Naive thymus-derived CD4-positive, alpha-beta T cell (primary cell): ENCODE results near the gene ZMYND8. TPM values are rescaled to one million over a fixed set of nuclear protein-coding genes. Genes with fewer than 3 reads are reported as not detected.
A peak's percentile ranks its signal among the peaks of the same experiment; 100 is the strongest.

Source experiments
- ATAC-seq: fragments of 150-1000 bp; cut with Tn5 transposase; 2 replicates; pipeline ENCODE4 v1.10.0; 2021; ENCODE audit warnings: mild to moderate bottlenecking, moderate library complexity
- CTCF ChIA-PET: fragments of 350-600 bp; sonication (Branson Sonifier 250); formaldehyde crosslinking; loops from one replicate; lab custom pipeline; 2021; ENCODE audit warnings: antibody characterized with exemption; lab: Charles Lee
- POLR2A ChIA-PET: fragments of 350-600 bp; sonication (Branson Sonifier 250); formaldehyde crosslinking; loops from one replicate; lab custom pipeline; 2021; ENCODE audit warnings: antibody characterized with exemption, inconsistent platforms; lab: Charles Lee
- DNase-seq, 9 donors: peaks; one replicate each; pipeline versions ENCODE4 v3.0.0 to v3.0.0-alpha.2; 2020 to 2022; ENCODE audit warnings: mixed read lengths in 1 of 9
- H3K27ac ChIP-seq: one replicate; pipeline ENCODE4 v1.7.0; 2013; ENCODE audit warnings: mild to moderate bottlenecking, low read depth, low read length, moderate library complexity
- H3K27me3 ChIP-seq, 2 donors: one replicate each; pipeline ENCODE4 v1.7.0; 2013; ENCODE audit warnings: low read length in 2 of 2, mild to moderate bottlenecking in 2 of 2, moderate library complexity in 2 of 2; ENCODE audit not compliant: control insufficient read depth in 2 of 2, insufficient read depth in 2 of 2
- H3K36me3 ChIP-seq, 3 experiments: 1 replicate in 2 of 3; 2 replicates in 1 of 3; pipeline ENCODE4 v1.7.0; 2013; ENCODE audit warnings: low read length in 3 of 3, mild to moderate bottlenecking in 3 of 3, moderate library complexity in 1 of 3; ENCODE audit not compliant: insufficient read depth in 3 of 3, control insufficient read depth in 2 of 3
- H3K4me1 ChIP-seq, 2 donors: one replicate each; pipeline ENCODE4 v1.7.0; 2013; ENCODE audit warnings: low read length in 2 of 2, mild to moderate bottlenecking in 2 of 2, moderate library complexity in 1 of 2; ENCODE audit not compliant: control insufficient read depth in 2 of 2, insufficient read depth in 2 of 2
- H3K4me3 ChIP-seq: 2 replicates; pipeline ENCODE4 v1.7.0; 2013; ENCODE audit warnings: mild to moderate bottlenecking, low read length
- H3K9me3 ChIP-seq, 3 experiments: 1 replicate in 2 of 3; 2 replicates in 1 of 3; pipeline ENCODE4 v1.7.0; 2013; ENCODE audit warnings: low read length in 3 of 3; ENCODE audit not compliant: control insufficient read depth in 2 of 3
- H3K27ac Mint-ChIP-seq, 9 donors: one replicate each; pipeline ENCODE4 v1.8.0; 2020 to 2022; ENCODE audit warnings: mixed read lengths in 9 of 9, mild to moderate bottlenecking in 8 of 9, moderate library complexity in 5 of 9, inconsistent platforms in 2 of 9
- H3K27me3 Mint-ChIP-seq, 5 donors: one replicate each; pipeline ENCODE4 v1.8.0; 2021 to 2022; ENCODE audit warnings: mixed read lengths in 5 of 5, mild to moderate bottlenecking in 1 of 5
- H3K36me3 Mint-ChIP-seq, 5 donors: one replicate each; pipeline ENCODE4 v1.8.0; 2020 to 2022; ENCODE audit warnings: mixed read lengths in 5 of 5, mild to moderate bottlenecking in 3 of 5, inconsistent platforms in 1 of 5
- H3K4me1 Mint-ChIP-seq, 7 donors: one replicate each; pipeline ENCODE4 v1.8.0; 2020 to 2022; ENCODE audit warnings: mixed read lengths in 7 of 7, mild to moderate bottlenecking in 3 of 7, inconsistent platforms in 1 of 7
- H3K4me3 Mint-ChIP-seq, 10 donors: one replicate each; pipeline ENCODE4 v1.8.0; 2020 to 2022; ENCODE audit warnings: mild to moderate bottlenecking in 10 of 10, mixed read lengths in 10 of 10, moderate library complexity in 6 of 10, inconsistent platforms in 2 of 10
- H3K9me3 Mint-ChIP-seq, 11 donors: one replicate each; pipeline ENCODE4 v1.8.0; 2020 to 2022; ENCODE audit warnings: mixed read lengths in 11 of 11, mild to moderate bottlenecking in 4 of 11, inconsistent platforms in 1 of 11, moderate library complexity in 1 of 11
- intact Hi-C, 2 donors: fragments of 100-400 bp; cut with micrococcal nuclease; formaldehyde crosslinking; loops; one replicate each; pipeline ENCODE4 v1.15.1; 2023
- polyA plus RNA-seq, 2 donors: library from polyadenylated mRNA; unstranded; fragments of 300-500 nt; fragmentation: Illumina TruSeq; gene quantifications; one replicate each; pipeline ENCODE4 v1.2.3, GENCODE V29; 2021
- total RNA-seq, 6 experiments: library from RNA in 5 of 6; stranded (reverse) in 5 of 6; gene quantifications; 1 replicate in 5 of 6; 2 replicates in 1 of 6; pipeline ENCODE4 v1.2.3 and lab custom pipeline; 2021 to 2026

The ZMYND8 gene
- total and polyA plus RNA-seq, 7 experiments from 2014 or later: 12.7 to 83.0 (median 63.7) TPM

GRCh38 chr20:47351643-47352331 is 4.7 kb downstream of the ZMYND8 start:
- no peaks in the 10 kb centered on the region for H3K27me3 ChIP-seq
- ATAC-seq (no peak), DNase-seq (peak in 1 of 9 donors; percentile 13)
- peaks cover 6 to 48% (median 6%) of the 10 kb centered on the region in 7 donors for H3K4me1 Mint-ChIP-seq
- peak overlapping the region; percentile 86 for H3K27ac ChIP-seq
- intact Hi-C loops: loop anchor here (2.0 to 10.0 kb wide), 5 partner anchors 13 to 987 kb away; partner anchors contain the start of gene TP53RK (in 2 of the 2)
- H3K4me1 ChIP-seq: peaks cover 62 to 79% of the 10 kb centered on the region in 2 donors
- H3K36me3 ChIP-seq: peaks cover 6 to 10% (median 9%) of the 10 kb centered on the region in 3 experiments
- ChIA-PET CTCF (interaction anchor here (0.5 to 4.6 kb wide), 5 partner anchors 16 to 269 kb away, joined by 3 to 21 read pairs (median 4); no protein-coding TSS in a partner anchor), POLR2A (interaction anchor here (1.0 to 1.4 kb wide), 4 partner anchors 9 to 43 kb away, joined by 3 to 4 read pairs (median 4); no protein-coding TSS in a partner anchor)
- peak overlapping the region; percentile 35 for H3K4me3 ChIP-seq
- no peaks in the 10 kb centered on the region for H3K27me3 Mint-ChIP-seq
- no peaks in the 10 kb centered on the region for H3K9me3 Mint-ChIP-seq
- peak overlapping the region in 1 of 9 donors; percentile 82 for H3K27ac Mint-ChIP-seq
- no peaks in the 10 kb centered on the region for H3K9me3 ChIP-seq
- peaks cover 3 to 36% (median 7%) of the 10 kb centered on the region in 5 donors for H3K36me3 Mint-ChIP-seq
- H3K4me3 Mint-ChIP-seq: peak overlapping the region in 1 of 10 donors; percentile 76

GRCh38 chr20:47350691-47351545 is 5.6 kb downstream of the ZMYND8 start:
- H3K27me3 Mint-ChIP-seq: no peaks in the 10 kb centered on the region
- intact Hi-C loops: loop anchor here (2.0 to 10.0 kb wide), 5 partner anchors 14 to 986 kb away; partner anchors contain the start of gene TP53RK (in 2 of the 2)
- DNase-seq (no peak), ATAC-seq (no peak)
- Histone ChIP-seq H3K27me3 (no peaks in the 10 kb centered on the region), H3K9me3 (no peaks in the 10 kb centered on the region), H3K4me3 (peak overlapping the region; percentile 12), H3K27ac (peak overlapping the region; percentile 86), H3K4me1 (peaks cover 60 to 82% of the 10 kb centered on the region in 2 donors), H3K36me3 (peaks cover 6 to 11% (median 10%) of the 10 kb centered on the region in 3 experiments)
- POLR2A ChIA-PET: interaction anchor here (0.7 to 5.9 kb wide), 8 partner anchors 6 to 63 kb away, joined by 3 to 50 read pairs (median 4); partner anchors contain the start of gene ZMYND8
- H3K9me3 Mint-ChIP-seq: no peaks in the 10 kb centered on the region
- H3K4me1 Mint-ChIP-seq: peaks cover 0 to 49% (median 0%) of the 10 kb centered on the region in 7 donors
- no peak overlapping the region for H3K4me3 Mint-ChIP-seq
- CTCF ChIA-PET: interaction anchor here (0.8 to 4.6 kb wide), 4 partner anchors 33 to 191 kb away, joined by 3 to 21 read pairs (median 14); no protein-coding TSS in a partner anchor
- peaks cover 5 to 41% (median 12%) of the 10 kb centered on the region in 5 donors for H3K36me3 Mint-ChIP-seq
- peak overlapping the region in 1 of 9 donors; percentile 82 for H3K27ac Mint-ChIP-seq

GRCh38 chr20:47350181-47350550 is 6.3 kb downstream of the ZMYND8 start:
- no peaks in the 10 kb centered on the region for H3K9me3 Mint-ChIP-seq
- peak in 7 of 9 donors; percentile 25 to 62 (median 51) for DNase-seq
- CTCF ChIA-PET: interaction anchor here (0.6 to 4.6 kb wide), 4 partner anchors 34 to 192 kb away, joined by 3 to 21 read pairs (median 7); no protein-coding TSS in a partner anchor
- H3K4me3 ChIP-seq: no peak overlapping the region
- H3K27me3 ChIP-seq: no peaks in the 10 kb centered on the region
- POLR2A ChIA-PET: interaction anchor here (0.7 to 5.9 kb wide), 7 partner anchors 7 to 228 kb away, joined by 3 to 50 read pairs (median 3); partner anchors contain the start of gene ZMYND8
- H3K27ac Mint-ChIP-seq: no peak overlapping the region
- intact Hi-C loops: loop anchor here (2.0 to 10.0 kb wide), 5 partner anchors 15 to 985 kb away; partner anchors contain the start of gene TP53RK (in 2 of the 2)
- H3K9me3 ChIP-seq: no peaks in the 10 kb centered on the region
- H3K4me1 Mint-ChIP-seq: peaks cover 2 to 45% (median 3%) of the 10 kb centered on the region in 7 donors
- no peaks in the 10 kb centered on the region for H3K27me3 Mint-ChIP-seq
- H3K36me3 ChIP-seq: peaks cover 6 to 11% (median 10%) of the 10 kb centered on the region in 3 experiments
- peaks cover 52 to 83% of the 10 kb centered on the region in 2 donors for H3K4me1 ChIP-seq
- no peak overlapping the region for H3K4me3 Mint-ChIP-seq
- no peak overlapping the region for H3K27ac ChIP-seq
- H3K36me3 Mint-ChIP-seq: peaks cover 5 to 39% (median 12%) of the 10 kb centered on the region in 5 donors
- ATAC-seq: peak; percentile 34

GRCh38 chr20:47349365-47350180 is 6.9 kb downstream of the ZMYND8 start:
- H3K4me3 ChIP-seq: no peak overlapping the region

GRCh38 chr20:47348539-47349142 is 7.9 kb downstream of the ZMYND8 start:
- no peaks in the 10 kb centered on the region for H3K9me3 ChIP-seq
- no peak overlapping the region for H3K27ac ChIP-seq
- H3K27me3 ChIP-seq: no peaks in the 10 kb centered on the region
- DNase-seq (no peak), ATAC-seq (no peak)
- no peaks in the 10 kb centered on the region for H3K27me3 Mint-ChIP-seq
- H3K4me1 ChIP-seq: peaks cover 39 to 71% of the 10 kb centered on the region in 2 donors
- H3K4me1 Mint-ChIP-seq: peaks cover 13 to 39% (median 16%) of the 10 kb centered on the region in 7 donors
- H3K27ac Mint-ChIP-seq: no peak overlapping the region
- H3K4me3 Mint-ChIP-seq: no peak overlapping the region
- peaks cover 6 to 24% (median 10%) of the 10 kb centered on the region in 3 experiments for H3K36me3 ChIP-seq
- H3K9me3 Mint-ChIP-seq: no peaks in the 10 kb centered on the region
- ChIA-PET POLR2A (interaction anchor here (1.8 to 5.9 kb wide), 2 partner anchors 9 to 35 kb away, joined by 4 to 50 read pairs; partner anchors contain the start of gene ZMYND8), CTCF (interaction anchor here (3.4 to 4.6 kb wide), 3 partner anchors 8 to 75 kb away, joined by 9 to 21 read pairs (median 13); partner anchors contain the start of gene ZMYND8)
- no peak overlapping the region for H3K4me3 ChIP-seq
- peaks cover 5 to 35% (median 17%) of the 10 kb centered on the region in 5 donors for H3K36me3 Mint-ChIP-seq
- intact Hi-C loops: loop anchor here in 1 of 2 donors (5.0 kb wide), 1 partner anchor 46 kb away; no protein-coding TSS in a partner anchor

More at GRCh38 chr20:47349365-47350180, 6.9 kb downstream of the ZMYND8 start:
- ATAC-seq: no peak
- Histone ChIP-seq H3K36me3 (peaks cover 6 to 14% (median 10%) of the 10 kb centered on the region in 3 experiments), H3K27me3 (no peaks in the 10 kb centered on the region), H3K27ac (no peak overlapping the region), H3K4me1 (peaks cover 47 to 80% of the 10 kb centered on the region in 2 donors), H3K9me3 (no peaks in the 10 kb centered on the region)
- Mint-ChIP-seq H3K4me1 (peaks cover 5 to 42% (median 8%) of the 10 kb centered on the region in 7 donors), H3K36me3 (peaks cover 5 to 35% (median 12%) of the 10 kb centered on the region in 5 donors), H3K27ac (no peak overlapping the region), H3K9me3 (no peaks in the 10 kb centered on the region), H3K27me3 (no peaks in the 10 kb centered on the region), H3K4me3 (no peak overlapping the region)
- intact Hi-C loops: loop anchor here (2.0 to 10.0 kb wide), 6 partner anchors 15 to 985 kb away; partner anchors contain the start of gene TP53RK (in 2 of the 2)
- CTCF ChIA-PET: interaction anchor here (0.6 to 4.6 kb wide), 4 partner anchors 34 to 76 kb away, joined by 3 to 21 read pairs (median 12); no protein-coding TSS in a partner anchor
- peak in 2 of 9 donors; percentile 22 to 38 for DNase-seq
- POLR2A ChIA-PET: interaction anchor here (0.7 to 5.9 kb wide), 6 partner anchors 8 to 229 kb away, joined by 3 to 50 read pairs (median 3); partner anchors contain the start of gene ZMYND8
